Astrocyte (in vitro differentiated cells and primary cell): ENCODE data around the gene OPRL1. TPM values are rescaled to one million over a fixed set of nuclear protein-coding genes. Genes with fewer than 3 reads are reported as not detected.

Source experiments
- DNase-seq: peaks from one replicate; pipeline ENCODE4 v3.0.0-alpha.2; 2010; ENCODE audit warnings: low read depth
- FAIRE-seq: peaks from 2 replicates; lab custom pipeline; 2011; peaks lifted over from hg19 to GRCh38; lab: Jason Lieb, UNC
- H2AFZ ChIP-seq: 2 replicates; pipeline ENCODE4 v1.6.0; 2012; ENCODE audit warnings: low read depth, low read length, inconsistent platforms
- H3K27ac ChIP-seq: 2 replicates; pipeline ENCODE4 v1.5.1; 2011; ENCODE audit warnings: low read depth, low read length, inconsistent platforms
- H3K27me3 ChIP-seq: 2 replicates; pipeline ENCODE4 v1.6.0; 2011; ENCODE audit warnings: low read length, inconsistent platforms; ENCODE audit not compliant: insufficient read depth
- H3K36me3 ChIP-seq: 2 replicates; pipeline ENCODE4 v1.5.1; 2011; ENCODE audit warnings: low read length, inconsistent platforms; ENCODE audit not compliant: insufficient read depth
- H3K4me1 ChIP-seq: 2 replicates; pipeline ENCODE4 v1.5.1; 2011; ENCODE audit warnings: low read length, inconsistent platforms; ENCODE audit not compliant: insufficient read depth
- H3K4me2 ChIP-seq: 2 replicates; pipeline ENCODE4 v1.6.0; 2012; ENCODE audit warnings: low read length, inconsistent platforms
- H3K4me3 ChIP-seq: 2 replicates; pipeline ENCODE4 v1.5.1; 2011; ENCODE audit warnings: low read depth, mild to moderate bottlenecking, low read length, inconsistent platforms; ENCODE audit not compliant: insufficient read depth
- H3K79me2 ChIP-seq: 2 replicates; pipeline ENCODE4 v1.6.0; 2012; ENCODE audit warnings: mild to moderate bottlenecking, low read length, inconsistent platforms; ENCODE audit not compliant: insufficient read depth
- H3K9ac ChIP-seq: 2 replicates; pipeline ENCODE4 v1.6.0; 2012; ENCODE audit warnings: mild to moderate bottlenecking, low read length, inconsistent platforms
- H3K9me3 ChIP-seq: 2 replicates; pipeline ENCODE4 v1.5.1; 2012; ENCODE audit warnings: low read depth, mild to moderate bottlenecking, low read length, inconsistent platforms; ENCODE audit not compliant: insufficient read depth
- H4K20me1 ChIP-seq: 2 replicates; pipeline ENCODE4 v1.6.0; 2012; ENCODE audit warnings: low read length, inconsistent platforms; ENCODE audit not compliant: insufficient read depth
- H3K27ac Mint-ChIP-seq: one replicate; pipeline ENCODE4 v1.8.0; 2021; ENCODE audit warnings: mild to moderate bottlenecking, mixed read lengths; ENCODE audit not compliant: unreplicated experiment
- H3K27me3 Mint-ChIP-seq: one replicate; pipeline ENCODE4 v1.8.0; 2021; ENCODE audit warnings: low read depth, mixed read lengths; ENCODE audit not compliant: unreplicated experiment
- H3K36me3 Mint-ChIP-seq: one replicate; pipeline ENCODE4 v1.8.0; 2021; ENCODE audit warnings: low read depth, mixed read lengths; ENCODE audit not compliant: unreplicated experiment
- H3K4me1 Mint-ChIP-seq: one replicate; pipeline ENCODE4 v1.8.0; 2021; ENCODE audit warnings: low read depth, mixed read lengths; ENCODE audit not compliant: unreplicated experiment
- H3K4me3 Mint-ChIP-seq: one replicate; pipeline ENCODE4 v1.8.0; 2021; ENCODE audit warnings: mild to moderate bottlenecking, moderate library complexity, mixed read lengths; ENCODE audit not compliant: unreplicated experiment
- H3K9me3 Mint-ChIP-seq: one replicate; pipeline ENCODE4 v1.8.0; 2021; ENCODE audit warnings: mild to moderate bottlenecking, mixed read lengths; ENCODE audit not compliant: unreplicated experiment
- EZH2 ChIP-seq: IDR thresholded peaks from 2 replicates; pipeline ENCODE4 v1.6.1; 2012; ENCODE audit warnings: mild to moderate bottlenecking, low read length, inconsistent platforms; ENCODE audit not compliant: insufficient read depth
- total RNA-seq: library from RNA; stranded (reverse); gene quantifications from 2 replicates; pipeline ENCODE4 v1.2.1, GENCODE V29; 2021
- TF ChIP-seq, protein P1 (sequence below): IDR thresholded peaks from 2 replicates; pipeline ENCODE4 v1.5.1; 2011; ENCODE audit warnings: low read depth, mild to moderate bottlenecking, inconsistent platforms, low read length, moderate library complexity; ENCODE audit not compliant: insufficient read depth

Gene OPRL1
- total RNA-seq, 1 donor from 2014 or later = 2.8 TPM

DNA sequence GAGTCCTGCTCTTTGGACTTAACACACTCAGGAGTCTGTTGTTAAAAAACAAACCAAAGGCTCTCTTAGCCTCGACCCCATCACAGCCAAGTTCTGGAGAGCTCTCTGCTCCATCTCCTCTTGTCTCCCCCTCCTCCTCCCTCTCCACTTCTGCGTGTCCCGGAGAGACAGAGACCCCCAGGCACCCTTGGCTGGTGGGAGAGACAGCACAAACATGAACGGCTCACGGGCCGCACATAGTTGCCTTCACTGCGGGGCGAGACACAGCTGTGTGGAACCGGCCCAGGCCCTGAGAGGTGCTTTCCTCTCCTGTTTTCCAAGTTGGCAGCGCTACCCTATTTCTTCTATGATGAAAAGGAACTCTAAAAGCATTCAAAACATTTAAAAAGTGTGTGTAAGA is 61.1 kb downstream of the OPRL1 start:
- FAIRE-seq (no peak), DNase-seq (no peak)
- H3K4me1 ChIP-seq = no peaks in the 10 kb centered on the region
- no peak overlapping the region for H2AFZ ChIP-seq
- H3K79me2 ChIP-seq = no peaks in the 10 kb centered on the region
- H3K4me1 Mint-ChIP-seq = no peaks in the 10 kb centered on the region
- H3K9ac ChIP-seq = no peak overlapping the region
- H3K27ac Mint-ChIP-seq = no peak overlapping the region
- no peak overlapping the region for H3K27ac ChIP-seq
- H3K27me3 ChIP-seq = peaks cover 12% of the 10 kb centered on the region
- no peaks in the 10 kb centered on the region for H3K36me3 ChIP-seq
- H3K9me3 Mint-ChIP-seq = peaks cover 6% of the 10 kb centered on the region
- TF ChIP-seq, protein P1, sequence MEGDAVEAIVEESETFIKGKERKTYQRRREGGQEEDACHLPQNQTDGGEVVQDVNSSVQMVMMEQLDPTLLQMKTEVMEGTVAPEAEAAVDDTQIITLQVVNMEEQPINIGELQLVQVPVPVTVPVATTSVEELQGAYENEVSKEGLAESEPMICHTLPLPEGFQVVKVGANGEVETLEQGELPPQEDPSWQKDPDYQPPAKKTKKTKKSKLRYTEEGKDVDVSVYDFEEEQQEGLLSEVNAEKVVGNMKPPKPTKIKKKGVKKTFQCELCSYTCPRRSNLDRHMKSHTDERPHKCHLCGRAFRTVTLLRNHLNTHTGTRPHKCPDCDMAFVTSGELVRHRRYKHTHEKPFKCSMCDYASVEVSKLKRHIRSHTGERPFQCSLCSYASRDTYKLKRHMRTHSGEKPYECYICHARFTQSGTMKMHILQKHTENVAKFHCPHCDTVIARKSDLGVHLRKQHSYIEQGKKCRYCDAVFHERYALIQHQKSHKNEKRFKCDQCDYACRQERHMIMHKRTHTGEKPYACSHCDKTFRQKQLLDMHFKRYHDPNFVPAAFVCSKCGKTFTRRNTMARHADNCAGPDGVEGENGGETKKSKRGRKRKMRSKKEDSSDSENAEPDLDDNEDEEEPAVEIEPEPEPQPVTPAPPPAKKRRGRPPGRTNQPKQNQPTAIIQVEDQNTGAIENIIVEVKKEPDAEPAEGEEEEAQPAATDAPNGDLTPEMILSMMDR = no peak
- no peak for TF ChIP-seq EZH2
- H3K4me3 ChIP-seq = no peak overlapping the region
- H3K4me3 Mint-ChIP-seq = peak overlapping the region; percentile 20
- H4K20me1 ChIP-seq = no peaks in the 10 kb centered on the region
- H3K4me2 ChIP-seq = no peak overlapping the region
- H3K36me3 Mint-ChIP-seq = peaks cover 2% of the 10 kb centered on the region
- peaks cover 20% of the 10 kb centered on the region for H3K27me3 Mint-ChIP-seq
- peaks cover 6% of the 10 kb centered on the region for H3K9me3 ChIP-seq

DNA sequence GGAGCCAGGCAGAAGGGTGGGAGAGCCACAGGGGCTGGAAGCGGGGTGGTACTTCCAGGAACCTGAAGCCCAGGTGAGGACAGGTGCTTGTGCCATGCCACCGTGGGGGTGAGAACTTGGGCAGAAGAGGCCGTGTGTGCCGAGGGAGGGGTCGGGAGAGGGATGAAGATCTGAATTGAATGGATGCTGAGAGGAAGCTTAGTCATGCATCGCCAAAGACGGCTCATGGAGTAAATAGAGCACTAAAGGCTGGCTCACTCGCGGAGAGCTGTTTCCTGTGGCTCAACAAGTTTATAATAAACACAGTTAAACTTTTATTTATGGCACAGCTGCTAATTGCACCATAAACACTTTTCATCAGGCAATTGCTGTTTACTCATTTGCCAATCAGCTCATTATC is 62.7 kb downstream of the OPRL1 start:
- no peak overlapping the region for H3K27ac Mint-ChIP-seq
- peaks cover 22% of the 10 kb centered on the region for H3K27me3 Mint-ChIP-seq
- no peaks in the 10 kb centered on the region for H3K79me2 ChIP-seq
- no peaks in the 10 kb centered on the region for H3K4me1 Mint-ChIP-seq
- H4K20me1 ChIP-seq = no peaks in the 10 kb centered on the region
- no peak overlapping the region for H3K4me3 ChIP-seq
- H3K9me3 Mint-ChIP-seq = peaks cover 9% of the 10 kb centered on the region
- DNase-seq (no peak), FAIRE-seq (no peak)
- peaks cover 2% of the 10 kb centered on the region for H3K36me3 Mint-ChIP-seq
- no peaks in the 10 kb centered on the region for H3K36me3 ChIP-seq
- H3K4me2 ChIP-seq = no peak overlapping the region
- H3K9ac ChIP-seq = no peak overlapping the region
- H3K27ac ChIP-seq = no peak overlapping the region
- H3K27me3 ChIP-seq = peaks cover 12% of the 10 kb centered on the region
- H3K4me1 ChIP-seq = no peaks in the 10 kb centered on the region
- H2AFZ ChIP-seq = no peak overlapping the region
- H3K9me3 ChIP-seq = peaks cover 6% of the 10 kb centered on the region
- TF ChIP-seq, protein P1 = no peak
- no peak overlapping the region for H3K4me3 Mint-ChIP-seq

DNA sequence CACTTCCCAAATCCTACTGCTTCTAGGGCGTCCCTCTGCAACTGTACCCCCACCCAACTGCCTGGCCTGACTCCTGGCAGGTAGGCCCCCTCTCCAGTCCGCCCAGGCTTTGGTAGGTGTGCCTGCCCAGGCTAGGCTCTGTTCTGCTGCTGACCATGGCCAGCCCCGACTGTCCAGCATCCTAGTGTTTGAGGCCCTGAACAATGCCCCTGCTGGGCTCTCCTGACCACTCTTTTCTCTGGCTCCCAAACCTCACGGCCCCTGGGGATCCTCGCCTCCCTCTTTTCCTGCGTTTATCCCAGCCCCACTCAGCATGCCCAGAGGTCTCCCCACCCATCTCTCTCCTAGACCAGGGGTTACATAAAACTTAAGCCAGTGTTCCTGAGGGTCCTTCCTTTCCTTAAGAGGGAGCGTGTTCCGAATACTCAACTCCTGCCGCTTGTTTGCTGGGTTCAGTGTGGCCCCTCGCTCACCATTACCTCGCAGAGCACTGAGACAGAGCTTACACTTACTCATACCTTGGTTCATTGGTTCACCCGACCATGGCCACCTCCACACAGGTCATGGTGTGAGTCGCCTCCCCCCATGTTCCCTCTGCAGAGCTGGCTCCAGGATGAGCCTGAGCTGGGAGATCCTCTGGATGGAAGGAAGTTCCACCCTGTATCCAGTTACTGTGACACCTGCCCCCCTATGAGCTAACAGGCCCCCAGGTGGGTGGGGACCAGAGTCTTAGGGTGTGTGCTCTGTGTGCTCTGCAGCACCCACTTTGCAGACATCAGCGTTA is 63.3 kb downstream of the OPRL1 start:
- Histone ChIP-seq H3K4me1 (no peaks in the 10 kb centered on the region), H3K79me2 (no peaks in the 10 kb centered on the region), H3K9ac (no peak overlapping the region), H2AFZ (no peak overlapping the region), H4K20me1 (no peaks in the 10 kb centered on the region), H3K9me3 (peaks cover 6% of the 10 kb centered on the region), H3K36me3 (no peaks in the 10 kb centered on the region), H3K27me3 (peaks cover 12% of the 10 kb centered on the region), H3K4me2 (no peak overlapping the region), H3K4me3 (no peak overlapping the region), H3K27ac (no peak overlapping the region)
- no peak for DNase-seq
- FAIRE-seq = no peak
- H3K9me3 Mint-ChIP-seq = peaks cover 11% of the 10 kb centered on the region
- H3K27me3 Mint-ChIP-seq = peaks cover 27% of the 10 kb centered on the region
- TF ChIP-seq EZH2 = no peak
- TF ChIP-seq, protein P1 = no peak
- H3K36me3 Mint-ChIP-seq = peaks cover 2% of the 10 kb centered on the region
- no peak overlapping the region for H3K27ac Mint-ChIP-seq
- no peak overlapping the region for H3K4me3 Mint-ChIP-seq
- H3K4me1 Mint-ChIP-seq = no peaks in the 10 kb centered on the region
